SK-N-MC (cell line): ENCODE results near the gene GNG2.

Experiments used
- EZH2 ChIP-seq: fragments of 200-600 bp; sonication (generic); IDR thresholded peaks from one replicate; pipeline ENCODE4 v1.6.1; 2017; ENCODE audit warnings: antibody characterized with exemption
- POLR2AphosphoS5 ChIP-seq: IDR thresholded peaks from 2 replicates; pipeline ENCODE4 v1.6.1; 2012; ENCODE audit warnings: mild to moderate bottlenecking, low read depth, low read length, borderline replicate concordance

DNA sequence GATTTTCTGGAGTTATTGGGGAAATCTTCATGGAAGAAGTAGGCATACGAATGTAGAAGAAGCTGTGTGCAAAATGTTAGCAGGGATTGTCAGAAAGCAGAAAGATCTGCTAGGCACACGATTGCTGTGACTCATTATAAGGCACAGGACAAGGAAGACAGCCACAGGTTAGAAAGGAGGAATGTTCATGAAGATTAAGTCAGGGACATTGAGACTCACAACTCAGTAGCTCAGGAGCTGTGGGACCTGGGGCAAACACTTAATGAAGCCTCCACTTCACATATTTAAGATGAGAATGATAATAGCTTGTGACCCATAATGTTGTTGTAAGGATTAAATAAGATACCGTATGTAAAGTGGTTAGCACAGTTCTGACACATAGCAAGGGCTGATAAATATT is 102.3 kb downstream of the GNG2 start:
- TF ChIP-seq EZH2 (no peak), POLR2AphosphoS5 (no peak)
